Esophagus squamous epithelium (tissue), 5 donors: ENCODE results near the gene IL10RA. TPM values are rescaled to one million over a fixed set of nuclear protein-coding genes. Genes with fewer than 3 reads are reported as not detected.

ENCODE experiments used
- DNase-seq: peaks from one replicate; lab custom pipeline; 2025; lab: John Stamatoyannopoulos, UW
- H3K27ac ChIP-seq, 4 donors: fragments of 200-600 bp; sonication (generic); one replicate each; pipeline ENCODE4 v1.5.1; 2016 to 2019; ENCODE audit warnings: mild to moderate bottlenecking in 1 of 4
- H3K27me3 ChIP-seq, 4 donors: fragments of 200-600 bp; sonication (generic); 1 replicate in 3 of 4; 2 replicates in 1 of 4; pipeline versions ENCODE4 v1.5.1 to v1.6.0; 2017 to 2021; ENCODE audit warnings: antibody characterized with exemption in 1 of 4
- H3K36me3 ChIP-seq, 3 donors: fragments of 200-600 bp; sonication (generic); one replicate each; pipeline ENCODE4 v1.5.1; 2016 to 2019
- H3K4me1 ChIP-seq, 3 donors: fragments of 200-600 bp; sonication (generic); one replicate each; pipeline ENCODE4 v1.5.1; 2017 to 2019
- H3K4me3 ChIP-seq, 4 donors: fragments of 200-600 bp; sonication (generic); 1 replicate in 3 of 4; 2 replicates in 1 of 4; pipeline ENCODE4 v1.5.1; 2016 to 2019; ENCODE audit warnings: mild to moderate bottlenecking in 2 of 4, moderate library complexity in 1 of 4
- H3K9me3 ChIP-seq, 3 donors: fragments of 200-600 bp; sonication (generic); one replicate each; pipeline ENCODE4 v1.5.1; 2016 to 2019
- POLR2A ChIP-seq, 4 donors: fragments of 450-650 bp; IDR thresholded peaks; one replicate each; pipeline ENCODE4 v1.6.1; 2017; ENCODE audit warnings: antibody characterized with exemption in 4 of 4, mild to moderate bottlenecking in 4 of 4, moderate library complexity in 3 of 4
- WGBS, 2 donors: methylation state at CpG; one replicate each; pipeline ENCODE4 v1.1.5; 2018; 5-methylcytosine and 5-hydroxymethylcytosine counted together
- intact Hi-C: fragments of 100-400 bp; cut with DNase I; formaldehyde crosslinking; loops from one replicate; pipeline ENCODE4 v1.15.0; 2022
- total RNA-seq, 4 donors: library from RNA; depleted of rRNA; stranded (reverse); fragments of >200 nt; gene quantifications; one replicate each; pipeline ENCODE4 v1.1.0, GENCODE V29; 2016
- TF ChIP-seq, protein P1 (sequence below), 6 experiments: fragments of 450-650 bp in 4 of 6; fragments of 200-600 bp in 2 of 6; sonication (generic) in 2 of 6; IDR thresholded peaks; one replicate each; pipeline ENCODE4 v1.5.1; 2016 to 2019; ENCODE audit warnings: antibody characterized with exemption in 6 of 6, mild to moderate bottlenecking in 4 of 6, moderate library complexity in 4 of 6
- donor health status: DM: yes; HTN: yes; CAD: no.

The IL10RA gene
- total RNA-seq, 4 donors from 2014 or later: 2.2 to 21.2 (median 11.3) TPM

DNA sequence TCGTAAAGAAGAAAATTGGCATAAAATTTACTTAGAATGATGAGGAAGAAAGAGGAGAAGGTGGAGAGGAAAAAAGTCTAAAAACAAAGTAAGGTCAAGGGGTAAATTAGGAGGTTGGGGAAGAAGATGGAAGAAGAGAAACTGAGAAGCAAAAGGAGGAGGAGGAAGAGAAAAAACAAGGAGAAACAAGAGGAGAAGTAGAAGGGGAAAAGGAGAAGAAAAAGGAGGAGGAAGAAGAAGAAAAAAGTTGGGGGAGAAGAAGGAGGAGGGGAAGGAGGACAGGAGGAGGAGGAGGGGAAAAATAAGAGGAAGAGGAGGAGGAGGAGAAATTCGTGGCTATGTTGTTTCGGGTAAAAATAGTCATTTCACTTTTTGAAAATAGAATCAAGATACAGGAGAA is 42.4 kb downstream of the IL10RA start:
- H3K4me1 ChIP-seq: no peaks in the 10 kb centered on the region
- no peaks in the 10 kb centered on the region for H3K9me3 ChIP-seq
- TF ChIP-seq, protein P1, sequence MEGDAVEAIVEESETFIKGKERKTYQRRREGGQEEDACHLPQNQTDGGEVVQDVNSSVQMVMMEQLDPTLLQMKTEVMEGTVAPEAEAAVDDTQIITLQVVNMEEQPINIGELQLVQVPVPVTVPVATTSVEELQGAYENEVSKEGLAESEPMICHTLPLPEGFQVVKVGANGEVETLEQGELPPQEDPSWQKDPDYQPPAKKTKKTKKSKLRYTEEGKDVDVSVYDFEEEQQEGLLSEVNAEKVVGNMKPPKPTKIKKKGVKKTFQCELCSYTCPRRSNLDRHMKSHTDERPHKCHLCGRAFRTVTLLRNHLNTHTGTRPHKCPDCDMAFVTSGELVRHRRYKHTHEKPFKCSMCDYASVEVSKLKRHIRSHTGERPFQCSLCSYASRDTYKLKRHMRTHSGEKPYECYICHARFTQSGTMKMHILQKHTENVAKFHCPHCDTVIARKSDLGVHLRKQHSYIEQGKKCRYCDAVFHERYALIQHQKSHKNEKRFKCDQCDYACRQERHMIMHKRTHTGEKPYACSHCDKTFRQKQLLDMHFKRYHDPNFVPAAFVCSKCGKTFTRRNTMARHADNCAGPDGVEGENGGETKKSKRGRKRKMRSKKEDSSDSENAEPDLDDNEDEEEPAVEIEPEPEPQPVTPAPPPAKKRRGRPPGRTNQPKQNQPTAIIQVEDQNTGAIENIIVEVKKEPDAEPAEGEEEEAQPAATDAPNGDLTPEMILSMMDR (IDR thresholded peaks at IDR 0.05): no peak
- TF ChIP-seq POLR2A (IDR thresholded peaks at IDR 0.05): no peak
- 63 to 69% methylated on average over 3 of the region's 3 CpGs for WGBS, 2 donors
- H3K27ac ChIP-seq: no peak overlapping the region
- intact Hi-C loops: no loop called here
- H3K27me3 ChIP-seq: peaks cover 0 to 24% (median 0%) of the 10 kb centered on the region in 4 donors
- H3K4me3 ChIP-seq: no peak overlapping the region
- DNase-seq: no peak
- H3K36me3 ChIP-seq: no peaks in the 10 kb centered on the region

DNA sequence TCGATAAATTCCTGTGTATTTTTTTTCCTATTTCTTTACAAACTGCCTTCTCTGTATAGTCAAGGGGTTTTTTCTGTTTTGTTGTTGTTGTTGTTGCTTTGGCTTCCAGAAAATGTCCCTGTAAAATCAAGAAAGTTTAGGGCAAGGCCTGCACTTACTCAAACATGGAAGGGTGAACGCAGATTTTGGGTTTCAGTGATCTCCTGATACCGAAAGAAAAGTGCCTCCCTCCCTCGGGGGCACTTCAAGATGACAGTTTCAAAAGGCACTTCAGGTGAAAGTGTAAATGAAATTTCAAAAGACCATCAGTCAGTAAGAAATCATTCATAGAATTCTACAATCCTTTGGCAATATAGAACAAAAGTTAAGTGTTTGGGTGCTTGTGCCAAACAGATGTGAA is 47.2 kb downstream of the IL10RA start:
- WGBS, 2 donors: 61 to 76% methylated on average over 4 of the region's 4 CpGs
- H3K27me3 ChIP-seq: peaks cover 0 to 29% (median 0%) of the 10 kb centered on the region in 4 donors
- TF ChIP-seq POLR2A (IDR thresholded peaks at IDR 0.05): no peak
- TF ChIP-seq, protein P1 (IDR thresholded peaks at IDR 0.05): no peak
- H3K9me3 ChIP-seq: no peaks in the 10 kb centered on the region
- no peaks in the 10 kb centered on the region for H3K36me3 ChIP-seq
- H3K27ac ChIP-seq: no peak overlapping the region
- H3K4me3 ChIP-seq: no peak overlapping the region
- no peaks in the 10 kb centered on the region for H3K4me1 ChIP-seq
- DNase-seq: no peak
- intact Hi-C loops: no loop called here

DNA sequence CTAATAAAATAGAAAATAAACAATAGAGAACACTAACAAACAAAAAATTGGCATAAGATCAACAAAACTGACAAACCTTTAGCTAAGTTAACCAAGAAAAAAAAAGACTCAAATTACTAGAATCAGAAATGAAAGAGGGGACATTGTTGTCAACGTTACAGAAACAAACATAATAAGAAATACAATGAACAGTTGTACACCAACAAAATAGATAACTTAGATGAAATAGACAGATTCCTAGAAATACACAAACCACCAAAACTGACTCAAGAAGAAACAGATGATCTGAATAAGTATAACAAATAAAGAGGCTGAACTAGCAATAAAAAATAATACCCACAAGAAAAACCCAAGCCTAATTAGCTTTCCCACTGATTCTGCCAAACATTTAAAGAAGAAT is 55.9 kb downstream of the IL10RA start:
- TF ChIP-seq POLR2A (IDR thresholded peaks at IDR 0.05): no peak
- TF ChIP-seq, protein P1 (IDR thresholded peaks at IDR 0.05): no peak
- intact Hi-C loops: no loop called here

DNA sequence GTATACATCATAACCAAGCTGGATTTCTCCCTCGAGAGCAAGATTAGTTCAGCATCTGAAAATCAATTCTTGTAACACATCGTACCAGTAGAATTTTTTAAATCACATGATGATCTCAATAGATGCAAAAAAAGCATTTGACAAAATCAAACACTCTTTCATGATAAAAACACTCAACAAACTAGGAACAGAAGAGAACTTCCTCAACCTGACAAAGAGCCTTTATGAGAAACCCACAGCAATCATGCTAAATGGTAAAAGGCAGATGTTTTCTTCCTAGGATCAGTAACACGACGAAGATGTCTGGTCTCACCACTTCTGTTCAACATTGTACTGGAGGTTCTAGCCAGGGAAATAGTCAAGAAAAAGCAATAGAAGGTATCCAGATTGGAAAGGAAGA is 56.6 kb downstream of the IL10RA start:
- intact Hi-C loops: no loop called here
- peaks cover 0 to 65% (median 0%) of the 10 kb centered on the region in 4 donors for H3K27me3 ChIP-seq
- DNase-seq: no peak
- no peak overlapping the region for H3K27ac ChIP-seq
- H3K4me1 ChIP-seq: peaks cover 0 to 19% (median 12%) of the 10 kb centered on the region in 3 donors
- no peak overlapping the region for H3K4me3 ChIP-seq
- 79 to 82% methylated on average over 4 of the region's 4 CpGs for WGBS, 2 donors
- H3K36me3 ChIP-seq: no peaks in the 10 kb centered on the region
- TF ChIP-seq, protein P1 (IDR thresholded peaks at IDR 0.05): no peak
- TF ChIP-seq POLR2A (IDR thresholded peaks at IDR 0.05): no peak
- no peaks in the 10 kb centered on the region for H3K9me3 ChIP-seq

More for the DNA sequence above, 55.9 kb downstream of the IL10RA start:
- no peaks in the 10 kb centered on the region for H3K9me3 ChIP-seq
- H3K27me3 ChIP-seq: peaks cover 0 to 64% (median 0%) of the 10 kb centered on the region in 4 donors
- 80% methylated on average over 1 of the region's 1 CpG for WGBS, 2 donors
- H3K36me3 ChIP-seq: no peaks in the 10 kb centered on the region
- peaks cover 0 to 19% (median 12%) of the 10 kb centered on the region in 3 donors for H3K4me1 ChIP-seq
- H3K27ac ChIP-seq: no peak overlapping the region
- DNase-seq: no peak
- no peak overlapping the region for H3K4me3 ChIP-seq

DNA sequence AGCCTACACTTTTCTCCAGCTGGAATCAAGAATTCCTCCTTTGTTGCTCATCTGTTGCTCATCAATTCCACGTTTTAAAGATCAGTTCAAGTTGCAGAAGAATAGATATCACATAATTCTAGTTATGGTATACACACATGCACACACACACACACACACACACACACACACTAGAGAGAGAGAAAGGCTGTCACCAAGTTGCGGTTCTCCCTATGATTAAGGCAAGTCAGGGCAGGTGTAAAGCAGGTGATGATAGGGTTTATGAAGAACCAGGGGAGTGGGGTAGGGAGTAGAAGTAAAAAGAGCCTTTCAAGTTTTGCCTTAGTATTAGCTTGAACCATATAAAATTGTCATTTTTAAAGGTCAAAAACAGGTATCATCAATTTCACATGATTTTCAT is 59.0 kb downstream of the IL10RA start:
- Histone ChIP-seq H3K36me3 (no peaks in the 10 kb centered on the region), H3K4me3 (no peak overlapping the region), H3K4me1 (peaks cover 0 to 19% (median 12%) of the 10 kb centered on the region in 3 donors), H3K9me3 (no peaks in the 10 kb centered on the region), H3K27ac (no peak overlapping the region), H3K27me3 (peaks cover 0 to 62% (median 0%) of the 10 kb centered on the region in 4 donors)
- intact Hi-C loops: no loop called here
- 36 to 43% methylated on average over 2 of the region's 2 CpGs for WGBS, 2 donors
- TF ChIP-seq, protein P1 (IDR thresholded peaks at IDR 0.05): no peak
- no peak for TF ChIP-seq POLR2A (IDR thresholded peaks at IDR 0.05)
- DNase-seq: no peak
